GM12878 (cell line): ENCODE data around the gene CCL7. TPM values are rescaled to one million over a fixed set of nuclear protein-coding genes. Genes with fewer than 3 reads are reported as not detected.

ENCODE experiments used
- ATAC-seq: fragments of 200-7000 bp; cut with Tn5 transposase; 3 replicates; pipeline ENCODE4 v1.9.1; 2020; ENCODE audit warnings: mild to moderate bottlenecking, moderate library complexity
- BruUV-seq: library from RNA; stranded (reverse); fragments of 400-500 nt; replicated peaks from 2 replicates; lab custom pipeline; 2021; lab: Mats Ljungman, UMichigan
- CTCF ChIA-PET: fragments of 300-600 bp; sonication (Branson Sonifier 250); formaldehyde crosslinking; extraction: SDS; loops from one replicate; lab custom pipeline; 2021; ENCODE audit warnings: inconsistent platforms; lab: Yijun Ruan, JAX
- POLR2A ChIA-PET: fragments of 350-600 bp; formaldehyde crosslinking; extraction: SDS; loops from one replicate; lab custom pipeline; 2021; ENCODE audit warnings: inconsistent platforms; lab: Charles Lee
- RAD21 ChIA-PET: fragments of 300-600 bp; sonication (Branson Sonifier 250); formaldehyde crosslinking; loops from one replicate; lab custom pipeline; 2023; ENCODE audit warnings: antibody characterized with exemption; ENCODE audit not compliant: unreplicated experiment; lab: Charles Lee
- SMC1A ChIA-PET: fragments of 300-600 bp; sonication (Branson Sonifier 250); formaldehyde crosslinking; loops from one replicate; lab custom pipeline; 2023; ENCODE audit not compliant: unreplicated experiment, uncharacterized antibody; lab: Charles Lee
- DNase-seq: peaks from one replicate; pipeline ENCODE4 v3.0.0-alpha.2; 2011; ENCODE audit warnings: low read depth, low spot score
- FAIRE-seq: peaks from 3 replicates; lab custom pipeline; 2011; peaks lifted over from hg19 to GRCh38; lab: Jason Lieb, UNC
- H2AFZ ChIP-seq: 2 replicates; pipeline ENCODE4 v1.6.0; 2011; ENCODE audit warnings: low read depth, low read length, control low read depth; ENCODE audit not compliant: control insufficient read depth
- H3K27ac ChIP-seq: 2 replicates; pipeline ENCODE4 v1.5.1; 2011; ENCODE audit warnings: control low read depth; ENCODE audit not compliant: control insufficient read depth, insufficient read depth
- H3K27me3 ChIP-seq, 2 experiments: replicated peaks in 1 of 2; 2 replicates each; pipeline versions ENCODE4 v1.6.0 to v1.6.1; 2011; ENCODE audit warnings: low read length in 1 of 2; ENCODE audit not compliant: control insufficient read depth in 2 of 2, insufficient read depth in 2 of 2
- H3K36me3 ChIP-seq, 2 experiments: 2 replicates each; pipeline ENCODE4 v1.5.1; 2011; ENCODE audit warnings: low read length in 1 of 2; ENCODE audit not compliant: control insufficient read depth in 2 of 2, insufficient read depth in 2 of 2
- H3K4me1 ChIP-seq: 2 replicates; pipeline ENCODE4 v1.6.1; 2011; ENCODE audit warnings: mild to moderate bottlenecking, low read length, moderate library complexity, mixed read lengths; ENCODE audit not compliant: control insufficient read depth, insufficient read depth
- H3K4me2 ChIP-seq: 2 replicates; pipeline ENCODE4 v1.6.0; 2011; ENCODE audit warnings: control low read depth; ENCODE audit not compliant: control insufficient read depth, insufficient read depth
- H3K4me3 ChIP-seq: fragments of 200-600 bp; sonication (generic); 2 replicates; pipeline ENCODE4 v1.5.1; 2016
- H3K79me2 ChIP-seq: 2 replicates; pipeline ENCODE4 v1.6.0; 2011; ENCODE audit warnings: low read length; ENCODE audit not compliant: control insufficient read depth, insufficient read depth
- H3K9ac ChIP-seq: 2 replicates; pipeline ENCODE4 v1.8.0; 2011; ENCODE audit warnings: low read length, control low read depth, mixed read lengths; ENCODE audit not compliant: control insufficient read depth, insufficient read depth
- H3K9me3 ChIP-seq: replicated peaks from 3 replicates; pipeline ENCODE4 v1.5.1; 2011; ENCODE audit warnings: mild to moderate bottlenecking, low read length; ENCODE audit not compliant: control insufficient read depth, insufficient read depth
- H4K20me1 ChIP-seq: 2 replicates; pipeline ENCODE4 v1.6.0; 2011; ENCODE audit not compliant: control insufficient read depth, insufficient read depth
- ASH2L ChIP-seq: fragments of 300-600, 200-600 bp; sonication (generic); IDR thresholded peaks from 2 replicates; pipeline ENCODE4 v1.6.1; 2017; ENCODE audit warnings: low read depth, mild to moderate bottlenecking, borderline replicate concordance
- ESRRA ChIP-seq: IDR thresholded peaks from 2 replicates; pipeline ENCODE4 v1.6.1; 2012; ENCODE audit warnings: mild to moderate bottlenecking, low read length, improper control_type of control experiment
- GABPA ChIP-seq: IDR thresholded peaks from 2 replicates; pipeline ENCODE4 v1.6.1; 2014; ENCODE audit warnings: antibody characterized with exemption, low read depth, mild to moderate bottlenecking, inconsistent platforms
- KLF5 ChIP-seq: fragments of 450-650 bp; IDR thresholded peaks from 2 replicates; pipeline ENCODE4 v1.6.1; 2014; ENCODE audit warnings: mild to moderate bottlenecking; ENCODE audit not compliant: partially characterized antibody
- MYB ChIP-seq: fragments of 150-350 bp; IDR thresholded peaks from 2 replicates; pipeline ENCODE4 v1.6.1; 2014; ENCODE audit warnings: mild to moderate bottlenecking, low read depth, low read length, borderline replicate concordance
- PAX5 ChIP-seq: IDR thresholded peaks from 2 replicates; pipeline ENCODE4 v1.6.1; 2011; ENCODE audit warnings: low read depth, low read length, borderline replicate concordance
- PML ChIP-seq: IDR thresholded peaks from 2 replicates; pipeline ENCODE4 v1.6.1; 2012; ENCODE audit warnings: low read length, inconsistent platforms
- SMARCA5 ChIP-seq: fragments of 450-650 bp; IDR thresholded peaks from 2 replicates; pipeline ENCODE4 v1.6.1; 2017; ENCODE audit warnings: mild to moderate bottlenecking
- TCF3 ChIP-seq: IDR thresholded peaks from 2 replicates; pipeline ENCODE4 v1.6.1; 2012; ENCODE audit warnings: low read depth, mild to moderate bottlenecking, low read length, borderline replicate concordance; ENCODE audit not compliant: insufficient read depth
- WGBS: methylation state at CpG from one replicate; pipeline ENCODE4 v1.1.6; 2016; ENCODE audit warnings: low lambda C conversion rate; ENCODE audit not compliant: insufficient replicate concordance, insufficient coverage; ENCODE audit errors: missing lambda C conversion rate; 5-methylcytosine and 5-hydroxymethylcytosine counted together
- in situ Hi-C: fragments of 300-500 bp; cut with MboI; formaldehyde crosslinking; loops from 9 replicates; pipeline ENCODE4 v1.14.3; 2018; ENCODE audit warnings: mixed read lengths
- intact Hi-C: fragments of 100-400 bp; cut with micrococcal nuclease; formaldehyde crosslinking; loops from one replicate; pipeline ENCODE4 v1.14.2; 2022; ENCODE audit not compliant: unreplicated experiment
- polyA plus RNA-seq, 11 experiments: library from polyadenylated mRNA; depleted of rRNA in 4 of 11; unstranded in 6 of 11; stranded (reverse) in 5 of 11; fragments of >200 nt; fragmentation: Nextera tagmentation in 4 of 11; fragmentation: Illumina TruSeq in 1 of 11; extraction: Ambion mirVana in 4 of 11; extraction: Trizol in 1 of 11; gene quantifications; 1 replicate in 1 of 11; 2 replicates in 10 of 11; pipeline versions ENCODE4 v1.2.1 to v1.2.3, GENCODE V29; 2011 to 2016; ENCODE audit warnings: inconsistent platforms in 2 of 11, missing spikeins in 2 of 11, low read depth in 1 of 11
- total RNA-seq, 4 experiments: library from RNA; depleted of rRNA in 3 of 4; stranded (reverse); fragments of >200 nt in 3 of 4; fragmentation: Illumina TruSeq in 1 of 4; extraction: Trizol in 1 of 4; gene quantifications; 2 replicates each; pipeline versions ENCODE4 v1.2.1 to v1.2.3, GENCODE V29; 2013 to 2021
- TF ChIP-seq, protein P1 (sequence below): fragments of 450-650 bp; IDR thresholded peaks from 2 replicates; pipeline ENCODE4 v1.6.1; 2017; ENCODE audit warnings: mild to moderate bottlenecking
- TF ChIP-seq, protein P2 (sequence below): IDR thresholded peaks from 2 replicates; pipeline ENCODE4 v1.6.1; 2011; ENCODE audit warnings: low read depth, low read length, improper control_type of control experiment, borderline replicate concordance

The CCL7 gene
- total and polyA plus RNA-seq, 10 of the 15 experiments (the other 5 are each of a cell fraction or from before 2014, with no cell fraction given) = not detected

- no peak for TF ChIP-seq ASH2L
- TF ChIP-seq TCF3 = no peak
- TF ChIP-seq KLF5 = no peak
- TF ChIP-seq GABPA = no peak
- TF ChIP-seq, protein P1, sequence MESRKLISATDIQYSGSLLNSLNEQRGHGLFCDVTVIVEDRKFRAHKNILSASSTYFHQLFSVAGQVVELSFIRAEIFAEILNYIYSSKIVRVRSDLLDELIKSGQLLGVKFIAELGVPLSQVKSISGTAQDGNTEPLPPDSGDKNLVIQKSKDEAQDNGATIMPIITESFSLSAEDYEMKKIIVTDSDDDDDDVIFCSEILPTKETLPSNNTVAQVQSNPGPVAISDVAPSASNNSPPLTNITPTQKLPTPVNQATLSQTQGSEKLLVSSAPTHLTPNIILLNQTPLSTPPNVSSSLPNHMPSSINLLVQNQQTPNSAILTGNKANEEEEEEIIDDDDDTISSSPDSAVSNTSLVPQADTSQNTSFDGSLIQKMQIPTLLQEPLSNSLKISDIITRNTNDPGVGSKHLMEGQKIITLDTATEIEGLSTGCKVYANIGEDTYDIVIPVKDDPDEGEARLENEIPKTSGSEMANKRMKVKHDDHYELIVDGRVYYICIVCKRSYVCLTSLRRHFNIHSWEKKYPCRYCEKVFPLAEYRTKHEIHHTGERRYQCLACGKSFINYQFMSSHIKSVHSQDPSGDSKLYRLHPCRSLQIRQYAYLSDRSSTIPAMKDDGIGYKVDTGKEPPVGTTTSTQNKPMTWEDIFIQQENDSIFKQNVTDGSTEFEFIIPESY = no peak
- TF ChIP-seq PAX5 = no peak
- TF ChIP-seq, protein P2, sequence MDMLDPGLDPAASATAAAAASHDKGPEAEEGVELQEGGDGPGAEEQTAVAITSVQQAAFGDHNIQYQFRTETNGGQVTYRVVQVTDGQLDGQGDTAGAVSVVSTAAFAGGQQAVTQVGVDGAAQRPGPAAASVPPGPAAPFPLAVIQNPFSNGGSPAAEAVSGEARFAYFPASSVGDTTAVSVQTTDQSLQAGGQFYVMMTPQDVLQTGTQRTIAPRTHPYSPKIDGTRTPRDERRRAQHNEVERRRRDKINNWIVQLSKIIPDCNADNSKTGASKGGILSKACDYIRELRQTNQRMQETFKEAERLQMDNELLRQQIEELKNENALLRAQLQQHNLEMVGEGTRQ = no peak
- TF ChIP-seq MYB = no peak
Observed at GRCh38 chr17:34259146-34259545, 10.9 kb upstream of the CCL7 start (continued).

DNA sequence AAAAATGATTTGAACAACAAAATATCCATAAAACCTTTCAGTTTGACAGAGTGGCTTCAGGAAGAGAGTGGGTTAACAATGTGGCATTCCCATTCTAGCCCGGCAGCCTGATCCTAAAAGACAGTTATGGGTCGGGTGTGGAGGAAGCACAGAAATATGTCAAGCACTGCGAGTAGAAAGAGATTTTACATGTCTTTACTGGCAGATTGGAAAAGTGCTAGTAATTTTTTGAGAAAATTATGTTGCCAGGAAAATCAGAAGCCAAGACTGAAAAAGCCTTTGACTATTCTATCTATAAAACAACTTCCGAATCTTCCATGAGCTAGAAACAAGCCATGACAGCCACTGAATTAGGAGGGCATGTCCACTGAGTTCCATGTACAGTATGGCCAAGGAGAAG is 9.2 kb upstream of the CCL7 start:
- Histone ChIP-seq H3K27me3 (peaks cover 1 to 4% of the 10 kb centered on the region in 2 experiments), H3K27ac (no peak overlapping the region), H3K79me2 (no peaks in the 10 kb centered on the region), H3K4me3 (no peak overlapping the region), H3K4me1 (no peaks in the 10 kb centered on the region), H3K9ac (no peak overlapping the region), H4K20me1 (no peaks in the 10 kb centered on the region; the same call in 1 of the 2 replicates), H3K9me3 (no peaks in the 10 kb centered on the region), H2AFZ (no peak overlapping the region), H3K4me2 (no peak overlapping the region), H3K36me3 (no peaks in the 10 kb centered on the region)
- WGBS = 61% methylated on average over 4 of the region's 4 CpGs
- SMC1A ChIA-PET = no interaction called here
- DNase-seq (no peak), FAIRE-seq (no peak), ATAC-seq (no peak)
- intact Hi-C loops = no loop called here
- in situ Hi-C loops = no loop called here
- POLR2A ChIA-PET = no interaction called here
- no peak for TF ChIP-seq PML
- no peak for TF ChIP-seq ESRRA
- no peak for TF ChIP-seq SMARCA5
- CTCF ChIA-PET = no interaction called here
- no TSS peak for BruUV-seq
- RAD21 ChIA-PET = no interaction called here
